HG02571 (cell line): ENCODE results near the gene MRPL20.
"Not testable (repeated sequence)": the region's sequence is repeated elsewhere in the genome, so short reads cannot be mapped to it uniquely, and the experiment has no call there.

Source experiments
- ATAC-seq: cut with Tn5 transposase; IDR thresholded peaks from one replicate; pipeline ENCODE4 v1.9.1; 2021; ENCODE audit warnings: mild to moderate bottlenecking, moderate library complexity; ENCODE audit not compliant: unreplicated experiment

Gene MRPL20

DNA sequence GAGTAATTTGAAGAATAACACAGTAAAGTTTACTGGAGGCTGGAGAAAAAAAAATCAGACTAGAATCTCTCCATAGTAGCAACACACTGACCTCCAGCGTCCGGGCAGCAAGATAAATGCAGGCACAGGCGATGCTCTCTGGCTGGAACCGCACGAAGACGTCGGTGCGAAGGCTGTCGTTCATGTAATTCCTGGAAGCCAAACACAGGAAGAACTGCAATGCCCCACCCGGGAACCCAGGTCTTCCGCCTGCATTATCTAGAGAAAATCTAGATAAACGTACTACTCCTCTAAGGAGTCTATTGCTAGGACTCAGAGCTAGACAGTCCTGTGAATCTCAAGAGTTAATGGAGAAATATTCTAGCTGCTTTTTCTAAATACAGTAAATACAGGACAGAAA is 16.4 kb downstream of the MRPL20 start:
- no peak for ATAC-seq

DNA sequence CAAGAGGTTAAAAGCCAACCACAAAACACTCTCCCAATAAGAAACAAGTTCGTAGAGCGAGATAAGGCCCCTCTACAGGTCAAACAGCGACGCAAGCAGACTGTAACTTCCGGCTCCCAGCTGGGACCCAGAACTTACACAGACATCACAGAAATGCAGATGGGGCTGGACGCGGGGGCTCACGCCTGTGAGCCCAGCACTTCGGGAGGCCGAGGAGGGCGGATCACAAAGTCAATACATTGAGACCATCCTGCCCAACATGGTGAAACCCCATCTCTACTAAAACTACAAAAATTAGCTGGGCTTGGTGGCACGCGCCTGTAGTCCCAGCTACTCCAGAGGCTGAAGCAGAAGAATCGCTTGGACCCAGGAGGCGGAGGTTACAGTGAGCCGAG is 19.0 kb downstream of the MRPL20 start:
- no peak for ATAC-seq

DNA sequence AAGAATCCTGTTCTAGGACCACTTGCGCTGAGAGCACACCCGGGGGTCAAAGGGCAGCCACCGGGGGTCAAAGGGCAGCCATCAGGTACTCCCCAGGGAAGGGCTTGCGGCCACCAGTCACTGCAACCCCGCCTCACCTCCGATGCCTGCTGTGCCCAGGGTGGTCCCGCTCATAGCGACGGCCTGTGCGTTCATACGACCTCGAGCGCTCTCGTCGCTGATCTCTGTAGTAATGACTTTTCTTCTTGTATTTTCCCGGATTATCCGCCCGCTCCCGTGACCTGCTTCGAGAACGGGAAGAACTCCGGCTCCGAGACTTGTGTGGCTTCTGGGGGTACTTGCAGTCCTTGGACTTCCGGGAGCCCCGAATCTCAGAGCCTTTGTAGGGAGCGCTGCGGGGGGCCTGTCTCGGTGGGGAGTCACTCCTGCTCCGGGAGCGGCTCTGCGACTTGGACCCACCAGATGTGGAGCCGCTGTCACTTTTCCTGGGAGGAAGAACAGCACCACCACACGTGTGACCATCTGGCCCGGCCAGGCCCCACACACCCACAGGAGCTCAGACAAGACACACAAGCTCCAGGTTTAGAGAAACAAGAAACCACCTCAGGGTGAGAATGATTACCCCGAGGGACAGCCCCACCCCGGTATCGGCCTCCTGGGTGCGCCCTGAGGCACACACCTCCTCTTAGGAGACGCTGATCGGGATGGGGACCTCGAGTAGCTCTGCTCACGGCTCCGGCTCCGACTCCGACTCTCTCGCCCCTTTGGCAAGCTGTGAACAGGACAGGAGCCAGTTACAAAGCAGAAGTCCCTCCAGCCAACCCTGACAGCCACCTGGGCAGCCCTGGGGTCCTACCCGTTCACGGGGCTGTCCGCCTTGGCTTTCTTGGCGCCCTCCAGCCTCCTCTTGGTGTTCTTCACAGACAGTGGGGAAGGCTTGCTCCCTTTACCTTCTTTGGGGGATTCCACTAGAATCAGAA is 19.7 kb downstream of the MRPL20 start:
- ATAC-seq: no peak

DNA sequence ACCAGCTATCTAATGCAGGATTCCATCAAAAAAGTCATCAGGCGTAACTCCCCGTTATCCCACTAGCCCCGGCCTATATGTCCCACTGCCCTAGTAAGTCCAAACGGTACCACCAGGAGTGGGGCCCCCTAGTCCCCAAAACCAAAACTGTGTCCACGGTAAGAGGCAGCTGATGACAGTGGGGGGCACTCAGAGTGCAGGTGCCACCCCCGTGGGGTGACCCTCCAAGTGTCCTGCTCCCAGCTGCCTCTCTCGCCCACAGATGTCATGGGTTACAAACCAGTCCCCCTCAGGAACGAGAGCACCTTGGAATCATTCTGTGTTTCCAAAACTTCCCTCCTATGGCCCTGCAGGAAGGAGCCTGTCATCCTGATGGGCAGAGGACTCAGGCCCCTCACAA is 21.2 kb downstream of the MRPL20 start:
- no peak for ATAC-seq

DNA sequence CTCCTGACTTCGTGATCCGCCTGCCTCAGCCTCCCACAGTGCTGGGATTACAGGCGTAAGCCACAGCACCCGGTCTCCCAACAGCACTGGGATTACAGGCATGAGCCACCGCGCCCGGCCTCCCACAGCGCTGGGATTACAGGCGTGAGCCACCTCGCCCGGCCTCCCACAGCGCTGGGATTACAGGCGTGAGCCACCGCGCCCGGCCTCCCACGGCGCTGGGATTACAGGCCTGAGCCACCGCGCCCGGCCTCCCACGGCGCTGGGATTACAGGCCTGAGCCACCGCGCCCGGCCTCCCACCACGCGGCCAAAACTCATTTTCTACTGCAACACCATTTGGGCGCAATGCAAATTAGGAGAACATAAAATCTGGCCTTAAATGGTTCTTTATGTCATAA is 21.8 kb downstream of the MRPL20 start:
- not testable (repeated sequence) for ATAC-seq

DNA sequence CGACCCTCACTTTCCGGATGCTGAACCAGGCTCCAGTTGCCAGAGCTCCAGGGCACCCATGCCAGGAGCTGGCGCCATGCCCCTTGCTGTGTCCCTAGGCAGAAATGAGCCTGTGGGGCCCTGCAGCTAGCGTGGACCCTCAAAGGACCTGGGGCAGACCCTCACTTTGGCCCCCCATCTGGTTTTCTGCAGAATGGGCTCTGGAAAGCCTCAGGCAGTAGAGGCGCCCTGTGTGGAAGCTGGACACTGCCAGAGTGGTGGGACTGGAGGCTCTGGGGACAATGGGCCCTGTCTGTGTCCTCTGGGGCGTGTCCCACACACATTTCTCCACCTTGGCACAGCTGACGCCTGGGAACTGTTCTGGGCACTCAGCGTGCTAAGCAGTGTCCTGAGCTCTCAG is 25.8 kb downstream of the MRPL20 start:
- ATAC-seq: no peak

DNA sequence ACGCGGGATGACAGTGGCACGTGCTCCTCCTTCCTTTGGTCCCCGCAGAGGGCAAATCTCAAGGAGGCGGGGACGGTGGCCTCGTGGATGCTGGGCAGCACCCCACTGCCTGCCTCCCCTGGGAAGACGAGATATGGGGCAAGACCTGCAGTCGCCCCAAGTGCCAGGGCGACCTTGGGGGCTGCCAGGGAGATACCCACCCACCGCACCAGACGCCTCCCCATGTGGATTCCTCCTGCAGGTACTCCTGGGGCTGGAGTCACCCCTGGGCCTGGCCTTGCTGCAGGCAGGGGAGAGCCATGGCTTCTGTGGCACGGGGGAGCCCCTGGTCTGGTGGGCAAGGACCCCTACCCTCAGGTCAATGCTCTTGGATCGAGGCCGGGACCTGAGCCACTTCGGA is 26.2 kb downstream of the MRPL20 start:
- ATAC-seq: no peak

DNA sequence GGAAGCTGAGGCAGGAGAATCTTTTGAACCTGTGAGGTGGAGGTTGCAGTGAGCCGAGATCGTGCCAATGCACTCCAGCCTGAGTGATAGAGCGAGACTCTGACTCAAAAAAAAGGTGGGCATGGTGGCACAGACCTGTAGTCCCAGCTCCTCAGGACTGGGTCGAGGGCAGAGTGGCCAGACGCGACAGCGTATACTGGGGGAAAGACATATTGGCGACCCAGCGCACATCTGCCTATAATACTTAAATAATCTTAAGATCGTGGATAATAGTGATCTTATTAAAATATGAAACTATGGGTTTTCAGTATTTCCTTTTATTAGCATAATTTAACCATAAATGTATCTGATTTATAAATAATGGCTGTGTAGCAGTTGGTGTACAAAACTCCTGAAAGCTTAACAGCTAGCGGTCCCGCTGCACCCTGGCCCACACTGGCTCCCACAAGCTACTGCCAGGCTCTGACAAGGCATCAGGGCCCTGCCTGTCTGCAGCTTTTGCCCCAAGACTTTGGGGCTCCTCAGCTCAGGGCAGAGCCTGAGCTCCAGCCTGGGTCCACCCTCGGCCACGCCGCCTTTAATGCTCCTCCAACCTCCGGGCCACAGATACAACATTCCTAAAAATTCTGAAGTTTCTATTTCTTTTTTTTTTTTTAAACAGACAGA is 29.4 kb downstream of the MRPL20 start:
- no peak for ATAC-seq

DNA sequence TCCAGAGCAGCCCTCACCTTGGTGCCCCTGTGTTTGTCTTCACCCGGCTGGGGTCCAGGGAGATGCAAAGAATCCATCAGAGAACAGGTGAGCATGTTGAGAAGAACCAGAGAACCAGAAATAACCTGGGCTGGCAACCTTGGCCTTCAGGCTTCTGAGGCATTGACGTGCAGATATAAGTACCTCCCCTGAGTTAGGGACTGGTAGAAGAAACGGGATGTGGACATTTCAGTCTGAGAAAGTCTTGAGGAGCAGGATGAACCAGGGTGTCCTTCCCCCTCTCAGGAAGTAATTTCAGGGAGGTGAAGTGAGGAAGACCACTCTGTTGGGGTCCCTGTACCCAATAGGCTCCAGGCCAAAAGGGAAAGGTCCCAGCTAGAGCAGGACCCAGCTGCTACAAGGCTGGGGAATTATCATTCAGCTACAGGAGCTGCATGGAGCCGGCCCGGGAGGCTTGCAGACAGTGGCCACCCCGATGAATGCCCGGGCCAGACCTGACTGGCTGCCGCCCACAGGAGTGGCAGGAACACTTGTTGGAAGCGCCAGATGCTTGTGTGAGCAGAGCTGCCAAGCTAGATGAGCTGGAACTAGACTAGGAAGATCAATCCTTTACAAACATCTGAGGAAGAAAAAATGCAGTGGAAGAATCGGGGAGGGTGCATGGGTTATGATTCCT is 30.4 kb downstream of the MRPL20 start:
- no peak for ATAC-seq

DNA sequence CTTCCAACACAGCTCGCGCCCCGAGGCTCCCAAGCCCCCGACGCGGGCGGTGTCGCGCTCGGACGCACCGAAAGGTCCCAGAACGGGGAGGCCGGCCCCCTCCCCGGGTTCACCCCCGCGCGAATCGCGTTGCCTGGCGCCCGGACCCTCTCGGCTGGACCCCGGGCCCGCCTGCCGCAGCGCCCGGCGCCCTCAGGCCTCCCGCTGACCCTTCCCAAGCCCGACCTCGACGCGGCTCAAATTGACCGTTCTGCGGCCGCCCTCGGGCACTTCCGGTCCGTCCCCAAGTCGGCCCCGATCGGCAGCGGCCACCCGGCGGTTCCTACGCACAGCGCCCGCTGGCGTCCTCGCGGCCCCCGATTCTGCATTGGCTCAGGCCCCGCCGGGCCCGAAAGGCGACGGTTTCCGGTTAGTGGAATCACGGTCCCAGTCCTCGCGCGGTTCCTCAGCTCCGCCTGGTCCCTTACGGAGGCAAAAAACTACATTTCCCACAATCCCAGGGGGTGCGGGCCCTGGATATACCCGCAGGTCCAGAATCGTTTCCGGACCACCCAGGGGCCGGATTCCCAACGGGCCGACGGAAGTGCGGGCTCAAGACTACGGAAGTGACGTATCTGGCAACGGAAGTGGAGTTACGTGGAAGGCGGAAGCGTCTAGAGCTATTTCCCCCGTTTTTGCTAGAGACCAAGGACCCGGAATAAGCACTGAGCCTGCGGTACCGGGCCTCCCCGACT is 32.0 kb downstream of the MRPL20 start, which contains the start of gene AURKAIP1:
Gene AURKAIP1 (minus strand): TSS at position 279 of the 734 bp plus-strand sequence. CDS start 451 bp downstream, outside the sequence.
- peak; percentile 79 for ATAC-seq

DNA sequence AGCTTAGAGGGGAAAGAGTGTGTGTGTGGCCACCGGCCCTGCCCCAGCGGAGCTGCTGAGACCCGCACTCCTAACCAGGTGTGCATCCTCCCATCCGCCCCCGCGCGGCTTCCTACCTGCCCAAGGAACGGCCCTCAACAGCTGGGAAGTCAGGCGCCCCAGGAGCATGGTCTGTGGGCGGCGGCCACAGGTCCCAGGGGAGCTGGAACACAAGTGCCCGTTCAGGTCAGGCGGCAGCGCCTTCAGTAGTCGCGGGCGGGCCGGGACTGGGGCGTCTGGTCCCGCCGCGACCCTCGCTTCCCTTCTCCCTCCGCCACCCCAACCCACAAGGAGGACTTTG is 32.5 kb downstream of the MRPL20 start:
- ATAC-seq: no peak

DNA sequence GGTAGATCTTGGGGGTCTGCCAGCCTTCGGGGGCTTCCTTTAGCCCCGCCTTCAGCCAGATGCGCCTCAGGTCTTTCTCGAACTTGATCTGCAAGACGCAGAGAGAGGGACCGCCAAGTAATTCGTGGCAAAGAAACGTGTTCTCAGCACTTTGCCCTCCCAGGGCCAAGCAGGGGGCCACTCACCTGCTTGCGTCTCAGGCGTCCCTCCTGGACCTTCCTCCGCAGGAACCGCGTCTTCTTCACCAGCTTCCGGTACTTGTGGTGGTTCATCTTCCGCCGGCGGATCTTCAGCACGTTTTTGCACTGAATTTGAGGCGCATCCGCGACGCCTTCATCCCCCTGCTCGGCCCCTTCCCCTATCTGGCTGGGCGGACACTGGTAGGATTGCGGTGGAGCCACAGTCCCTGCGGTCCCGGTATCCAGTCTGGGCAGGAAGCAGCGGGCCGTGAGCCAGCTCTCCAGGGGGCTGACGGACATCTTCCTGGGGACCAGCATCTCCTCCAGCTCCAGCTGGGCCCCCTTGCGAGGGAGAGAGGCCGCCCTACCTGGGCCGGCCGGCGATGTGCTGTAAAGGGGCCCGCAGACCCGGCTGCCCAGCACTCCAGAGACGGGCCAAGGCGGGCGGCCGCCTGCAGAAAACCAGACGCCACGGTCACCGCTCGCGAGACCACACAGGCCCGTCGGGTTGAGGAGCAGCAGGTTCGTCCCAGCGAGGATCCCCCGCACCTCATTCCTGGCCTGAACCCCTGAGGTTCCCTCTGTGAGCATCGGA is 33.1 kb downstream of the MRPL20 start:
- ATAC-seq: no peak

DNA sequence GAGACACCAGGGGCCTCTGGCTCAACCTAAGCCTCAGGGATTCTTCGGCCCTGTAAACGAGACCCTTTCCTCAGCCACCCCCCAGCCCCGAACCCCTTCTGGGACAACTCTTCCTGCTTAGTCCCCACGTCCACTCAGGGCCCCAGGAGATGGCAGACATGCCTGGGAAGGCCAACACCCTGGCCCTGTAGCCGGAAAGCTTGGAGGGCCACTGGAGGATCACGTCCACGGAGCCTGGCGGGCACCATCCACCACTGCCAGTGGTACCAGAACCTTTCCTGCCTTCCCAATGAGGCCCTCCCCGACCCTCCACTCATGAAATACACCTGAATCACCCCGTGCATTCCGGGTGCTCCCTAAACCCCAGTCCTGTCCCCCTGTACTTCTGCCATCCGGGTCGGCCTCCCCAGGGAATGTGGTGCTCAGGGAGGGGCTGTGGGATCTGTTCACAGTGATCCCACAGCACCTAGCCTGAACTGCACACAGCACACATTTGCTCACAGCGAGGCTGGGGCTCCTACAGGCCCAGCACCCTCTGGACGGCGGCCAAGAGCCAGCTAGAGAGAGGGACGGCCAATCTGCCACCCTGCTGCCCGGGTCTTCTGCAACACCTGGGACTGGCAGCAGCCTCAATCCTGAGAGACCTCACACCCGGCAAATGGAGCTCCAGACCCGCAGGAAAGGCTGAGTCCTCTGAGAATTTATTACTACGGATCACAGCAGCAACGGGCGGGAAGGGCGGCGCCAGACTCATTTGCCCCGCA is 33.9 kb downstream of the MRPL20 start:
- ATAC-seq: no peak

DNA sequence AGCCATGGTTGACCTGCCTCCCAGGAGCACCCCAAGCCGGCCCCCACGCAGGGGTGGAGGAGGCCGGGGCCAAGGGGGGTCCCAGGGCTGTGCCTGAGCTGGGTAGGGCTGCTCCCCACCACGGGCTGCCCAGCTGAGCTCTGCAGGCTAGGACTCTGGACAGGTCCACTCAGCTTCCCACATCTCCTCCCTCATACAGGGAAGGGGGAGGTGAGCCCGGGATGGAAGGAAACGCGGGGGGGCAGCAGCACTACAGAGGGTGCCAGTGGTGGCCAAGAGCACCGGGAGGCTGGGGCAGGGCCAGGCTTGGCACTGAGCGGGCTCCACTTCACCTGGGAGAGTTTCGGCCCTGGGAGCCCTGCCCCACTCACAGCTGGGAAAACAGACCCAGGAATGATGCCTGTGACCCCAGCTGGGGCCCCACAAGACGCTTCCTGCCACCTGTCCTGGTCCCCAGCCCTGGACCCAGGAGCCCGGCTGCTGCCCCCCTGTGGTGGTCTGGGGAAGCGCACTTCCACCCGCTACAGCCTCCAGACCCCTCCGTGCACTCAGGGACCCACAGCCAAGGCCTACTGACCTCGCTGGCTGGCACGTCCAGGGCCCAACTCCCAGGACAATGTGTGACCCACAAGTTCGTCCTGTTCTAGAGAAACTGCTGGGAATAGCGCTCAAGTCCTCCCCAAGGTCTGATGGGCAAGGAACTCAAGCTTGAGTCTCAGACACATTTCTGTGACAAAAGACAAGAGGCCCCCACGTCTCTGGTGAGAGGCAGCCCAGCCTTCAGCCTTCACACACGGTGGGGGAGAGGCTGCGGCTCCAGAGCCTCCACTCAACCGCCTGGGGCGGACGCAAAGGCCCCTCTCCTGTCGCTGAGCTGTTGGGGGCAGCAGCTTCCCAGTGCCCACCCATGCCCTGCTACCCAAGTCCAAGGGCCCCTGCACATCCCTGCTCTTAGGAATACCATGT is 35.1 kb downstream of the MRPL20 start:
- no peak for ATAC-seq

DNA sequence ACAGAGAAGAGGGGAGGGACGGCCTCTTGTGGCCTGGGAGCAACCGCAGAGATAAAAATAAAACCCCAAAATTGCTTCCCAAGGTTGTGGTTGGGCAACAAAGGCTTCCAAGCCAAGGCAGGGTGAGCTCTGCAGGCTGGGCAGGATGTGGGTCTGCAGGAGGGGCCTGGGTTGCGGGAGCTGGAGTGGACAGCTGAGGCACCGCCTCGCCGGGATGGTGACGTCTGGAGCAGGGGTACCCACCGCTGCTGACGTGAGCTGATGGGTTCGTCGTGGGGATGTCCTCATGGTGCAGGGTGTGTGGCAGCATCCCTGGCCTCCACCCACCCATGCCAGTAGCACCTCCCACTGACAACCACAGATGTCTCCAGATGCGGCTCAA is 35.7 kb downstream of the MRPL20 start:
- ATAC-seq: no peak

DNA sequence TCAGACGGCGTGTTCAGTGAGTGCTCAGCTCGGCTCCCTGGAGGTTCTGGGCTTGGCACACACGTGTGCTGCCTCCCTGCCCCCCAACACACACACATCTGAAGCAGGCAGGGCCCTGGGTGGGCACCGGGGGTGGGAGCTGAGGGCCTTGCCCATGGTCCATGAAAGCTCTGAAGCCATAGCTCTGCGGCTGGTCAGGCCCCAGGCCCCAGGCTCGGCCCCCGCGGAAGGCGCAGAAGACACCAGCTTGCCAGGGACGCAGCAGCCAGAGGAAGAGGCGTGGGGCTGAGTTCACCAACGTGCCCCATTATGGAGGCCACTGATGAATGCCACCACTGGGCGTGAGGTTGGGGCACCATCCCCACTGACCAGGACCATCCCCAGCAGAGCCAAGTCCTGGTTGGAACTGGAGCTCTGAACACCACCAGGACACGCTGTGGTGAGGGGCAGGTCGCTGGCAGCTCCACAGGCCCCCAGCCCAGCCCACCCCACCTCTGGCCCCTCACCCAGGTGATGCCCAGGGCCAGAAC is 36.3 kb downstream of the MRPL20 start:
- ATAC-seq: no peak

DNA sequence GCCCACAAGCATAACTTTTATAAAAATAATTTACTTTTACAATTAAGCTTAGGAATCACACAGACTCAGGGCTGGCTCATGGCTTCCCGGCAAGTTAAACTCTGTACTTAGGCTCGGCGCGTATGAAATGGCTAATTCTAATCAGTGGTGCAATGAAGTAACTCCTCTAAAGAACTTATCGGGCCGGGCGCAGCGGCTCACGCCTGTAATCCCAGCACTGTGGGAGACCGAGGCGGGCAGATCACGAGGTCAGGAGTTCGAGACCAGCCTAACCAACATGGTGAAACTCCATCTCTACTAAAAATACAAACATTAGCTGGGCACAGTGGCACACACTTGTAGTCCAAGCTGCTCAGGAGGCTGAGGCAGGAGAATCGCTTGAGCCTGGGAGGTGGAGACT is 37.0 kb downstream of the MRPL20 start:
- ATAC-seq: not testable (repeated sequence)

DNA sequence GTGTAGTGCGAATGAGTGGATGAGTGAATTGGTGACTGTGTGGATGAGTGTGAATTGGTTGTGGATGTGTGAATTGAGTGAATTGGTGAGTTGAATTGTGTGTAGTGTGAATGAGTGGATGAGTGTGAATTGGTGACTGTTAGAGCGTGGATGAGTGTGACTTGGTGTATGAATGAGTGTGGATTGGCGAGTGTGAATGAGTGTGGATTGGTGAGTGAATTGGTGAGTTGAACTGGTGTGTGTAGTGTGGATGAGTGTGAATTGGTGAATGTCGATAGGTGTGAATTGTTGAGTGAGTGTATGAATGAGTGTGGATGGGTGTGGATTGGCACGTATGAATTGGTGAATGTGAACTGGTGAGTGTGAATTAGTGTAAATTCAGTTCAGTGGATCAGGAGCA is 39.8 kb downstream of the MRPL20 start:
- no peak for ATAC-seq
